ENCODE results near the gene STIM1.

STIM1 gene

GRCh38 chr11:3925513-3925912 lies 70.0 kb downstream of the STIM1 start:
- DNase-seq = no peak

GRCh38 chr11:3926458-3927095 lies 71.1 kb downstream of the STIM1 start:
- DNase-seq = no peak

GRCh38 chr11:3927129-3927796 lies 71.8 kb downstream of the STIM1 start:
- DNase-seq = no peak

- no peak for DNase-seq
Observed at GRCh38 chr11:3929232-3929631, 73.8 kb downstream of the STIM1 start.

- no peak for DNase-seq
Observed at GRCh38 chr11:3929649-3930048, 74.2 kb downstream of the STIM1 start.

GRCh38 chr11:3932698-3933097 lies 77.2 kb downstream of the STIM1 start:
- DNase-seq = no peak

- no peak for DNase-seq
Observed at GRCh38 chr11:3933165-3933628, 77.7 kb downstream of the STIM1 start.

GRCh38 chr11:3934658-3935057 lies 79.2 kb downstream of the STIM1 start:
- DNase-seq = no peak

- DNase-seq = no peak
Observed at GRCh38 chr11:3936517-3936916, 81.1 kb downstream of the STIM1 start.

- no peak for DNase-seq
Observed at GRCh38 chr11:3939211-3939610, 83.7 kb downstream of the STIM1 start.

- no peak for DNase-seq
Observed at GRCh38 chr11:3939651-3940190, 84.3 kb downstream of the STIM1 start.

- no peak for DNase-seq
Observed at GRCh38 chr11:3942160-3942955, 86.9 kb downstream of the STIM1 start.

- no peak for DNase-seq
Observed at GRCh38 chr11:3942956-3943497, 87.6 kb downstream of the STIM1 start.

GRCh38 chr11:3944198-3944597 lies 88.7 kb downstream of the STIM1 start:
- no peak for DNase-seq

GRCh38 chr11:3946455-3947017 lies 91.1 kb downstream of the STIM1 start:
- no peak for DNase-seq

GRCh38 chr11:3947061-3947460 lies 91.6 kb downstream of the STIM1 start:
- DNase-seq = no peak

- DNase-seq = no peak
Observed at GRCh38 chr11:3949125-3949524, 93.7 kb downstream of the STIM1 start.

- DNase-seq = no peak
Observed at GRCh38 chr11:3950996-3951660, 95.7 kb downstream of the STIM1 start.

GRCh38 chr11:3952715-3953114 lies 97.3 kb downstream of the STIM1 start:
- DNase-seq = no peak

- no peak for DNase-seq
Observed at GRCh38 chr11:3953327-3953726, 97.9 kb downstream of the STIM1 start.

GRCh38 chr11:3954448-3955298 lies 99.2 kb downstream of the STIM1 start:
- no peak for DNase-seq

- DNase-seq = no peak
Observed at GRCh38 chr11:3955299-3955665, 99.8 kb downstream of the STIM1 start.
